Measurements from ENCODE around the gene IGF1R. TPM values are rescaled to one million over a fixed set of nuclear protein-coding genes. Genes with fewer than 3 reads are reported as not detected.
A peak's percentile ranks its signal among the peaks of the same experiment; 100 is the strongest.

IGF1R gene
- total and polyA plus RNA-seq, 4 experiments from 2014 or later, result 0.45 to 49.2 (median 25.1) TPM

- H3K4me1 ChIP-seq (ENCODE audit: insufficient read depth, low read length), result no peaks in the 10 kb centered on the region
- ChIA-PET CTCF (ENCODE audit: partially characterized antibody) (interaction anchor here (0.6 kb wide), 1 partner anchor 286 kb away, joined by 3 read pairs; no protein-coding TSS in a partner anchor), POLR2A (ENCODE audit: partially characterized antibody) (no interaction called here)
- no peaks in the 10 kb centered on the region for H3K9me3 ChIP-seq (ENCODE audit: control insufficient read depth in 1 of 2, low read length in 2 of 2)
- Mint-ChIP-seq H3K27ac (no peak overlapping the region), H3K4me1 (peaks cover 0 to 11% (median 3%) of the 10 kb centered on the region in 4 donors), H3K9me3 (no peaks in the 10 kb centered on the region), H3K36me3 (no peaks in the 10 kb centered on the region), H3K4me3 (no peak overlapping the region), H3K27me3 (no peaks in the 10 kb centered on the region)
- no peaks in the 10 kb centered on the region for H3K36me3 ChIP-seq (ENCODE audit: insufficient read depth, low read length)
- no peak overlapping the region for H3K4me3 ChIP-seq (ENCODE audit: low read length in 2 of 2)
- H3K27me3 ChIP-seq (ENCODE audit: insufficient read depth, low read length), result no peaks in the 10 kb centered on the region
- no peak for DNase-seq
- intact Hi-C loops (cut with micrococcal nuclease), result no loop called here
- H3K27ac ChIP-seq (ENCODE audit: low read depth, low read length), result no peak overlapping the region
Observed at GRCh38 chr15:98727115-98728040, 79.0 kb downstream of the IGF1R start.

GRCh38 chr15:98728082-98728810 is 79.9 kb downstream of the IGF1R start:
- Mint-ChIP-seq H3K4me1 (peaks cover 0 to 11% (median 3%) of the 10 kb centered on the region in 4 donors), H3K9me3 (no peaks in the 10 kb centered on the region), H3K27me3 (no peaks in the 10 kb centered on the region), H3K27ac (peak overlapping the region in 1 of 7 donors; percentile 25), H3K4me3 (no peak overlapping the region), H3K36me3 (no peaks in the 10 kb centered on the region)
- Histone ChIP-seq H3K27me3 (ENCODE audit: insufficient read depth, low read length) (no peaks in the 10 kb centered on the region), H3K36me3 (ENCODE audit: insufficient read depth, low read length) (no peaks in the 10 kb centered on the region), H3K4me3 (ENCODE audit: low read length in 2 of 2) (no peak overlapping the region), H3K9me3 (ENCODE audit: control insufficient read depth in 1 of 2, low read length in 2 of 2) (no peaks in the 10 kb centered on the region), H3K27ac (ENCODE audit: low read depth, low read length) (no peak overlapping the region), H3K4me1 (ENCODE audit: insufficient read depth, low read length) (no peaks in the 10 kb centered on the region)
- intact Hi-C loops (cut with micrococcal nuclease), result no loop called here
- POLR2A ChIA-PET (ENCODE audit: partially characterized antibody), result no interaction called here
- CTCF ChIA-PET (ENCODE audit: partially characterized antibody), result interaction anchor here (0.6 kb wide), 1 partner anchor 287 kb away, joined by 3 read pairs; no protein-coding TSS in a partner anchor
- no peak for DNase-seq

- DNase-seq, result no peak
- no peak overlapping the region for H3K27ac ChIP-seq (ENCODE audit: low read depth, low read length)
- H3K27me3 Mint-ChIP-seq, result no peaks in the 10 kb centered on the region
- ChIA-PET CTCF (ENCODE audit: partially characterized antibody) (no interaction called here), POLR2A (ENCODE audit: partially characterized antibody) (interaction anchor here (0.5 kb wide), 1 partner anchor 128 kb away, joined by 4 read pairs; no protein-coding TSS in a partner anchor)
- H3K4me1 Mint-ChIP-seq, result peaks cover 0 to 9% (median 4%) of the 10 kb centered on the region in 4 donors
- intact Hi-C loops (cut with micrococcal nuclease), result no loop called here
- no peak overlapping the region for H3K27ac Mint-ChIP-seq
- no peak overlapping the region for H3K4me3 Mint-ChIP-seq
- no peaks in the 10 kb centered on the region for H3K36me3 Mint-ChIP-seq
- H3K9me3 Mint-ChIP-seq, result no peaks in the 10 kb centered on the region
- no peaks in the 10 kb centered on the region for H3K36me3 ChIP-seq (ENCODE audit: insufficient read depth, low read length)
- H3K4me1 ChIP-seq (ENCODE audit: insufficient read depth, low read length), result no peaks in the 10 kb centered on the region
- no peaks in the 10 kb centered on the region for H3K9me3 ChIP-seq (ENCODE audit: control insufficient read depth in 1 of 2, low read length in 2 of 2)
- no peak overlapping the region for H3K4me3 ChIP-seq (ENCODE audit: low read length in 2 of 2)
- H3K27me3 ChIP-seq (ENCODE audit: insufficient read depth, low read length), result no peaks in the 10 kb centered on the region
Observed at GRCh38 chr15:98728811-98729160, 80.4 kb downstream of the IGF1R start.

- CTCF ChIA-PET (ENCODE audit: partially characterized antibody), result no interaction called here
- no peak overlapping the region for H3K4me3 Mint-ChIP-seq
- H3K27ac Mint-ChIP-seq, result no peak overlapping the region
- no peak for DNase-seq
- Histone ChIP-seq H3K4me1 (ENCODE audit: insufficient read depth, low read length) (no peaks in the 10 kb centered on the region), H3K4me3 (ENCODE audit: low read length in 2 of 2) (no peak overlapping the region), H3K27ac (ENCODE audit: low read depth, low read length) (no peak overlapping the region), H3K36me3 (ENCODE audit: insufficient read depth, low read length) (no peaks in the 10 kb centered on the region), H3K9me3 (ENCODE audit: control insufficient read depth in 1 of 2, low read length in 2 of 2) (no peaks in the 10 kb centered on the region), H3K27me3 (ENCODE audit: insufficient read depth, low read length) (no peaks in the 10 kb centered on the region)
- no peaks in the 10 kb centered on the region for H3K9me3 Mint-ChIP-seq
- peaks cover 0 to 12% (median 5%) of the 10 kb centered on the region in 4 donors for H3K4me1 Mint-ChIP-seq
- POLR2A ChIA-PET (ENCODE audit: partially characterized antibody), result interaction anchor here (0.5 kb wide), 1 partner anchor 128 kb away, joined by 4 read pairs; no protein-coding TSS in a partner anchor
- no peaks in the 10 kb centered on the region for H3K36me3 Mint-ChIP-seq
- no peaks in the 10 kb centered on the region for H3K27me3 Mint-ChIP-seq
- intact Hi-C loops (cut with micrococcal nuclease), result no loop called here
Observed at GRCh38 chr15:98729446-98730042, 81.2 kb downstream of the IGF1R start.

- ChIA-PET CTCF (ENCODE audit: partially characterized antibody) (no interaction called here), POLR2A (ENCODE audit: partially characterized antibody) (no interaction called here)
- H3K27ac ChIP-seq (ENCODE audit: low read depth, low read length), result no peak overlapping the region
- peaks cover 0 to 25% (median 13%) of the 10 kb centered on the region in 4 donors for H3K4me1 Mint-ChIP-seq
- no peak overlapping the region for H3K4me3 ChIP-seq (ENCODE audit: low read length in 2 of 2)
- no peak overlapping the region for H3K27ac Mint-ChIP-seq
- H3K27me3 ChIP-seq (ENCODE audit: insufficient read depth, low read length), result no peaks in the 10 kb centered on the region
- intact Hi-C loops (cut with micrococcal nuclease), result no loop called here
- no peaks in the 10 kb centered on the region for H3K36me3 Mint-ChIP-seq
- no peak for DNase-seq
- no peaks in the 10 kb centered on the region for H3K4me1 ChIP-seq (ENCODE audit: insufficient read depth, low read length)
- H3K9me3 Mint-ChIP-seq, result no peaks in the 10 kb centered on the region
- no peak overlapping the region for H3K4me3 Mint-ChIP-seq
- H3K36me3 ChIP-seq (ENCODE audit: insufficient read depth, low read length), result no peaks in the 10 kb centered on the region
- no peaks in the 10 kb centered on the region for H3K9me3 ChIP-seq (ENCODE audit: control insufficient read depth in 1 of 2, low read length in 2 of 2)
- peaks cover 0 to 3% of the 10 kb centered on the region in 2 donors for H3K27me3 Mint-ChIP-seq
Observed at GRCh38 chr15:98730860-98731711, 82.7 kb downstream of the IGF1R start.

- Histone ChIP-seq H3K27me3 (ENCODE audit: insufficient read depth, low read length) (no peaks in the 10 kb centered on the region), H3K4me1 (ENCODE audit: insufficient read depth, low read length) (no peaks in the 10 kb centered on the region), H3K27ac (ENCODE audit: low read depth, low read length) (no peak overlapping the region), H3K9me3 (ENCODE audit: control insufficient read depth in 1 of 2, low read length in 2 of 2) (no peaks in the 10 kb centered on the region), H3K36me3 (ENCODE audit: insufficient read depth, low read length) (no peaks in the 10 kb centered on the region), H3K4me3 (ENCODE audit: low read length in 2 of 2) (no peak overlapping the region)
- Mint-ChIP-seq H3K36me3 (no peaks in the 10 kb centered on the region), H3K27ac (no peak overlapping the region), H3K4me1 (peaks cover 0 to 28% (median 12%) of the 10 kb centered on the region in 4 donors), H3K4me3 (no peak overlapping the region), H3K27me3 (peaks cover 0 to 3% of the 10 kb centered on the region in 2 donors), H3K9me3 (no peaks in the 10 kb centered on the region)
- intact Hi-C loops (cut with micrococcal nuclease), result no loop called here
- ChIA-PET CTCF (ENCODE audit: partially characterized antibody) (no interaction called here), POLR2A (ENCODE audit: partially characterized antibody) (no interaction called here)
- DNase-seq, result no peak
Observed at GRCh38 chr15:98731712-98732450, 83.5 kb downstream of the IGF1R start.
